WTC11 (cell line): ENCODE measurements around the gene TMEM214. TPM values are rescaled to one million over a fixed set of nuclear protein-coding genes. Genes with fewer than 3 reads are reported as not detected.

Source experiments
- ATAC-seq: fragments of 200-7000 bp; cut with Tn5 transposase; 2 replicates; pipeline ENCODE4 v1.10.0; 2021; ENCODE audit warnings: mild to moderate bottlenecking, moderate library complexity
- CTCF ChIA-PET: fragments of 300-600 bp; sonication (Branson Sonifier 250); formaldehyde crosslinking; loops from one replicate; lab custom pipeline; 2021; ENCODE audit warnings: antibody characterized with exemption; lab: Charles Lee
- POLR2A ChIA-PET: fragments of 350-600 bp; sonication (Branson Sonifier 250); formaldehyde crosslinking; loops from one replicate; lab custom pipeline; 2021; ENCODE audit warnings: antibody characterized with exemption; lab: Charles Lee
- DNase-seq: peaks from one replicate; pipeline ENCODE4 v3.0.0; 2021; ENCODE audit warnings: low spot score
- H3K27ac Mint-ChIP-seq: 2 replicates; pipeline ENCODE4 v1.8.0; 2021; ENCODE audit warnings: mixed read lengths
- H3K27me3 Mint-ChIP-seq: 2 replicates; pipeline ENCODE4 v1.8.0; 2021; ENCODE audit warnings: low read depth, mild to moderate bottlenecking, moderate library complexity, mixed read lengths
- H3K36me3 Mint-ChIP-seq: 2 replicates; pipeline ENCODE4 v1.8.0; 2021; ENCODE audit warnings: mixed read lengths
- H3K4me1 Mint-ChIP-seq: 2 replicates; pipeline ENCODE4 v1.8.0; 2022; ENCODE audit warnings: mixed read lengths
- H3K4me3 Mint-ChIP-seq: 2 replicates; pipeline ENCODE4 v1.8.0; 2021; ENCODE audit warnings: mild to moderate bottlenecking, moderate library complexity, mixed read lengths
- H3K9me3 Mint-ChIP-seq: 2 replicates; pipeline ENCODE4 v1.8.0; 2021; ENCODE audit warnings: mixed read lengths
- CDX4 ChIP-seq: fragments of 250-450 bp; sonication (Bioruptor Pico); IDR thresholded peaks from 2 replicates; pipeline ENCODE4 v1.9.0; 2021; ENCODE audit warnings: moderate library complexity, mild to moderate bottlenecking, inconsistent platforms, borderline replicate concordance
- CREM ChIP-seq: sonication (generic); formaldehyde crosslinking; IDR thresholded peaks from 2 replicates; pipeline ENCODE4 v1.8.1; 2022; ENCODE audit warnings: mild to moderate bottlenecking, missing genetic modification reagents, moderate library complexity
- FOXJ3 ChIP-seq: sonication (generic); formaldehyde crosslinking; IDR thresholded peaks from 2 replicates; pipeline ENCODE4 v1.9.0; 2021; ENCODE audit warnings: missing genetic modification reagents, mild to moderate bottlenecking, borderline replicate concordance
- IRF2 ChIP-seq: sonication (generic); formaldehyde crosslinking; IDR thresholded peaks from 2 replicates; pipeline ENCODE4 v1.8.0; 2022; ENCODE audit warnings: low read depth, missing genetic modification reagents, borderline replicate concordance
- MAX ChIP-seq: sonication (generic); formaldehyde crosslinking; IDR thresholded peaks from 2 replicates; pipeline ENCODE4 v1.8.0; 2022; ENCODE audit warnings: mild to moderate bottlenecking, missing genetic modification reagents
- MLX ChIP-seq: sonication (generic); formaldehyde crosslinking; IDR thresholded peaks from 2 replicates; pipeline ENCODE4 v1.8.1; 2023; ENCODE audit warnings: mild to moderate bottlenecking, missing genetic modification reagents, moderate library complexity
- MYBL2 ChIP-seq: sonication (generic); formaldehyde crosslinking; IDR thresholded peaks from 2 replicates; pipeline ENCODE4 v1.8.1; 2023; ENCODE audit warnings: mild to moderate bottlenecking, moderate library complexity, missing genetic modification reagents
- NFYB ChIP-seq: sonication (generic); formaldehyde crosslinking; conservative IDR thresholded peaks from 2 replicates; pipeline ENCODE4 v1.8.0; 2022; ENCODE audit warnings: low read depth, missing genetic modification reagents
- NR2C2 ChIP-seq: sonication (generic); formaldehyde crosslinking; IDR thresholded peaks from 2 replicates; pipeline ENCODE4 v1.8.0; 2022; ENCODE audit warnings: mild to moderate bottlenecking, missing genetic modification reagents
- SP1 ChIP-seq: sonication (generic); formaldehyde crosslinking; conservative IDR thresholded peaks from 2 replicates; pipeline ENCODE4 v1.8.1; 2022; ENCODE audit warnings: missing genetic modification reagents
- TEAD4 ChIP-seq: sonication (generic); formaldehyde crosslinking; IDR thresholded peaks from 2 replicates; pipeline ENCODE4 v1.8.0; 2022; ENCODE audit warnings: mild to moderate bottlenecking, missing genetic modification reagents
- USF2 ChIP-seq: sonication (generic); formaldehyde crosslinking; IDR thresholded peaks from 2 replicates; pipeline ENCODE4 v1.8.1; 2023; ENCODE audit warnings: mild to moderate bottlenecking, missing genetic modification reagents, moderate library complexity
- ZNF232 ChIP-seq: sonication (generic); formaldehyde crosslinking; IDR thresholded peaks from 2 replicates; pipeline ENCODE4 v1.8.0; 2022; ENCODE audit warnings: mild to moderate bottlenecking, missing genetic modification reagents
- ZNF671 ChIP-seq: fragments of 250-450 bp; sonication (Bioruptor Pico); IDR thresholded peaks from 2 replicates; pipeline ENCODE4 v1.8.0; 2021; ENCODE audit warnings: mild to moderate bottlenecking
- total RNA-seq: library from RNA; stranded (reverse); gene quantifications from 3 replicates; pipeline ENCODE4 v1.2.3, GENCODE V29; 2021
- TF ChIP-seq, protein P1 (sequence below): sonication (generic); formaldehyde crosslinking; IDR thresholded peaks from 2 replicates; pipeline ENCODE4 v1.8.0; 2022; ENCODE audit warnings: mild to moderate bottlenecking, missing genetic modification reagents
- TF ChIP-seq, protein P2 (sequence below): sonication (generic); formaldehyde crosslinking; IDR thresholded peaks from 2 replicates; pipeline ENCODE4 v1.8.0; 2023; ENCODE audit warnings: mild to moderate bottlenecking, missing genetic modification reagents
- TF ChIP-seq, protein P3 (sequence below): sonication (generic); formaldehyde crosslinking; IDR thresholded peaks from 2 replicates; pipeline ENCODE4 v1.8.1; 2022; ENCODE audit warnings: low read depth, mild to moderate bottlenecking, moderate library complexity, missing genetic modification reagents, borderline replicate concordance
- TF ChIP-seq, protein P4 (sequence below): sonication (generic); formaldehyde crosslinking; IDR thresholded peaks from 2 replicates; pipeline ENCODE4 v1.8.1; 2023; ENCODE audit warnings: mild to moderate bottlenecking, missing genetic modification reagents
- TF ChIP-seq, protein P5 (sequence below): sonication (generic); formaldehyde crosslinking; IDR thresholded peaks from 2 replicates; pipeline ENCODE4 v1.8.0; 2022; ENCODE audit warnings: mild to moderate bottlenecking, missing genetic modification reagents

The TMEM214 gene
- total RNA-seq, 1 experiment from 2014 or later: 57.1 TPM

DNA sequence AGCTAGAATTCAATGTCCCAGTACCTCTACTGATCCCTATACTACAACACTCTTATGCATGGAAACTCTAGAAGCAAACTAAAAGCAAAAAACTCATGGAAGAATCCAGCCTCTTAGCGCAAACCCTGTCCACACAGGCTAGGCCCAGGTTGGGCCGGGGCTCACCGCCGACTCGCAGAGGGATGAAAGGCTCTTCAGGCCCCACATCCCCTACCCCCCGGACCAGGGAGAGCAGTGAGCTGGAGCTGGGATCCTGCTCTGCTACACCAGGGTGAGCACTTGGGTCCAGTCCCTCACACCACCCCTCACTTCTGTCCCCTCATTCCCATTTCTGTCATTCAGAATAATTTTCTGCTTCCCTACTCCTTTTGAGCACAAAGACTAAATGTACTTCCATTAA is 36.7 kb downstream of the TMEM214 start:
- Mint-ChIP-seq H3K27me3 (no peaks in the 10 kb centered on the region; the same call in 1 of the 2 replicates), H3K4me3 (no peak overlapping the region; the same call in none of the 2 replicates), H3K27ac (no peak overlapping the region; the same call in 1 of the 2 replicates), H3K4me1 (peaks cover 11% of the 10 kb centered on the region), H3K9me3 (no peaks in the 10 kb centered on the region), H3K36me3 (peaks cover 36% of the 10 kb centered on the region)
- TF ChIP-seq USF2: no peak
- ATAC-seq: no peak
- POLR2A ChIA-PET: interaction anchor here (1.5 kb wide), 1 partner anchor 18 kb away, joined by 3 read pairs; the partner anchor contains the start of gene AGBL5
- CTCF ChIA-PET: no interaction called here
- DNase-seq: no peak

DNA sequence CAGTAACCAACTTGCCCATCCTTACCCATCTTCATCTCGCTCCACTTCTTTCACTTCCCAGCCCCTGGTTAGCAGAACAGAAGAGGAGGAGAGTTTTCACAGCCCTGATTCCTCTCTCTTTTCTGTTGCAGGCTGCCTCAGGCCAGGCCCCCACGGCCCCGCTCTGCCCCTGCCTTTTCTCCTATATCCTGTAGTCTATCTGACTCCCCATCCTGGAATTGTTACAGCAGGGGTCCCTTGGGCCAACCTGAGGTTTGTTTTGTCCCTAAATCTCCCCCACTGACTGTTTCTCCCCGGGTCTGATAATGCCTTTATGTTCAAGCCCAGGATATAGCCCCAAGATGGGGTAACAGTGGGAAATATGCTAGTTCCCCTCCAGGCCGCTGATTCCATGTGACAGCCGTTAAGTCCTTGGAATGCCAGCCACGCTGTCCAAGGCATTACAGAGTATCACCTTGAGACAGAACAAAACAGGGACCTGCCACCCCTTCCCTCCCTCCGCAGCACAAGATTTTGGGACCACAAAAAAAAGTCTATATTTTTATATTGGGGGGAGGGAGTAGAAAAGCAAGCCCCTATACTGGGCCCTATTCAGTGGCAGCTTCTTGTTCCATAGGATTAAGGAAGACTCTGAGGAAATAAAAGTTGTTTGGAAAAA is 37.3 kb downstream of the TMEM214 start:
- no peaks in the 10 kb centered on the region for H3K9me3 Mint-ChIP-seq
- H3K36me3 Mint-ChIP-seq: peaks cover 36% of the 10 kb centered on the region
- H3K27me3 Mint-ChIP-seq: no peaks in the 10 kb centered on the region; the same call in 1 of the 2 replicates
- no peak overlapping the region for H3K27ac Mint-ChIP-seq
- TF ChIP-seq NFYB: no peak
- TF ChIP-seq MLX (CRISPR knock-in tag): no peak
- TF ChIP-seq, protein P1, sequence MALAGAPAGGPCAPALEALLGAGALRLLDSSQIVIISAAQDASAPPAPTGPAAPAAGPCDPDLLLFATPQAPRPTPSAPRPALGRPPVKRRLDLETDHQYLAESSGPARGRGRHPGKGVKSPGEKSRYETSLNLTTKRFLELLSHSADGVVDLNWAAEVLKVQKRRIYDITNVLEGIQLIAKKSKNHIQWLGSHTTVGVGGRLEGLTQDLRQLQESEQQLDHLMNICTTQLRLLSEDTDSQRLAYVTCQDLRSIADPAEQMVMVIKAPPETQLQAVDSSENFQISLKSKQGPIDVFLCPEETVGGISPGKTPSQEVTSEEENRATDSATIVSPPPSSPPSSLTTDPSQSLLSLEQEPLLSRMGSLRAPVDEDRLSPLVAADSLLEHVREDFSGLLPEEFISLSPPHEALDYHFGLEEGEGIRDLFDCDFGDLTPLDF: no peak
- TF ChIP-seq MYBL2 (CRISPR knock-in tag): no peak
- no peak for TF ChIP-seq FOXJ3 (CRISPR knock-in tag)
- no peak for TF ChIP-seq CDX4 (CRISPR knock-in tag)
- TF ChIP-seq, protein P2, sequence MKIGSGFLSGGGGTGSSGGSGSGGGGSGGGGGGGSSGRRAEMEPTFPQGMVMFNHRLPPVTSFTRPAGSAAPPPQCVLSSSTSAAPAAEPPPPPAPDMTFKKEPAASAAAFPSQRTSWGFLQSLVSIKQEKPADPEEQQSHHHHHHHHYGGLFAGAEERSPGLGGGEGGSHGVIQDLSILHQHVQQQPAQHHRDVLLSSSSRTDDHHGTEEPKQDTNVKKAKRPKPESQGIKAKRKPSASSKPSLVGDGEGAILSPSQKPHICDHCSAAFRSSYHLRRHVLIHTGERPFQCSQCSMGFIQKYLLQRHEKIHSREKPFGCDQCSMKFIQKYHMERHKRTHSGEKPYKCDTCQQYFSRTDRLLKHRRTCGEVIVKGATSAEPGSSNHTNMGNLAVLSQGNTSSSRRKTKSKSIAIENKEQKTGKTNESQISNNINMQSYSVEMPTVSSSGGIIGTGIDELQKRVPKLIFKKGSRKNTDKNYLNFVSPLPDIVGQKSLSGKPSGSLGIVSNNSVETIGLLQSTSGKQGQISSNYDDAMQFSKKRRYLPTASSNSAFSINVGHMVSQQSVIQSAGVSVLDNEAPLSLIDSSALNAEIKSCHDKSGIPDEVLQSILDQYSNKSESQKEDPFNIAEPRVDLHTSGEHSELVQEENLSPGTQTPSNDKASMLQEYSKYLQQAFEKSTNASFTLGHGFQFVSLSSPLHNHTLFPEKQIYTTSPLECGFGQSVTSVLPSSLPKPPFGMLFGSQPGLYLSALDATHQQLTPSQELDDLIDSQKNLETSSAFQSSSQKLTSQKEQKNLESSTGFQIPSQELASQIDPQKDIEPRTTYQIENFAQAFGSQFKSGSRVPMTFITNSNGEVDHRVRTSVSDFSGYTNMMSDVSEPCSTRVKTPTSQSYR (CRISPR knock-in tag): no peak
- ChIA-PET CTCF (interaction anchor here (3.4 kb wide), 1 partner anchor 19 kb away, joined by 17 read pairs; the partner anchor contains the start of gene AGBL5), POLR2A (no interaction called here)
- H3K4me3 Mint-ChIP-seq: peak overlapping the region; percentile 98
- ATAC-seq (no peak), DNase-seq (no peak)
- peaks cover 11% of the 10 kb centered on the region for H3K4me1 Mint-ChIP-seq

DNA sequence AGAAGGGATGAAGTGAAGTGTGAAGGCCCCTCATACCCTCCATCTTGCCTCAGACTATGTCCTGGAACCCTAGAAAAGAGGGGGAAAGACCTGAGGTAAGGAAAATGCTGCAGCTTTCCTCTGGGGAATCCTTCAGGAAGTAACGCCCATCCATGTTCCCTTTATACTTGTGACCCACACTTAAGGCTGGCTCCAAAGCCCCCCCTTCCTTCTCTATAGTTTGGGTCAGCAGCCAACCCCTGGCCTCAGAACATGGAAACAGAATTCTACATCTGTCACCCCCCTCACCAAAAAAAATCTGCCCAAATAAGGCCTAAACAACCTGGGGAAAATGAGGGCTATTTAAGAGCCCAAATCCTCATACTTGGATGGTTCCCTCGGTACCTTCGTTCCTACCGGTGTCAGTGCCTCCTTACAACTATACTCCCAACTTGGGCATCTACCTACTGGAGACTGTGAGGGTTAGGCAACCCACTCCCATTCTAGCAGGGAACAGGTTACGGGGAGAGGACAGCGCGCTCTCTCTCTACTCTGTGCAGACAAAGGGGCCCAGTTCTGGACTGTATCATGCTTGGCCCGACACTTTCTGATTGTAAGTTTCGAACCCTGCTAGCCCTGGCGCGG is 38.0 kb downstream of the TMEM214 start:
- Mint-ChIP-seq H3K4me1 (peaks cover 11% of the 10 kb centered on the region), H3K27ac (peak overlapping the region; percentile 90), H3K9me3 (no peaks in the 10 kb centered on the region), H3K27me3 (no peaks in the 10 kb centered on the region; the same call in 1 of the 2 replicates), H3K36me3 (peaks cover 32% of the 10 kb centered on the region), H3K4me3 (peak overlapping the region; percentile 98)
- POLR2A ChIA-PET: interaction anchor here (0.6 to 3.2 kb wide), 13 partner anchors 8 to 165 kb away, joined by 3 to 27 read pairs (median 4); partner anchors contain the start of genes AGBL5, KHK, SLC5A6 and TMEM214
- ATAC-seq (no peak), DNase-seq (no peak)
- CTCF ChIA-PET: interaction anchor here (0.9 to 4.5 kb wide), 14 partner anchors 10 to 225 kb away, joined by 3 to 50 read pairs (median 7); partner anchors contain the start of genes AGBL5, KHK and PREB
- no peak for TF ChIP-seq ZNF671 (CRISPR knock-in tag)
- no peak for TF ChIP-seq TEAD4 (CRISPR knock-in tag)
- TF ChIP-seq, protein P3, sequence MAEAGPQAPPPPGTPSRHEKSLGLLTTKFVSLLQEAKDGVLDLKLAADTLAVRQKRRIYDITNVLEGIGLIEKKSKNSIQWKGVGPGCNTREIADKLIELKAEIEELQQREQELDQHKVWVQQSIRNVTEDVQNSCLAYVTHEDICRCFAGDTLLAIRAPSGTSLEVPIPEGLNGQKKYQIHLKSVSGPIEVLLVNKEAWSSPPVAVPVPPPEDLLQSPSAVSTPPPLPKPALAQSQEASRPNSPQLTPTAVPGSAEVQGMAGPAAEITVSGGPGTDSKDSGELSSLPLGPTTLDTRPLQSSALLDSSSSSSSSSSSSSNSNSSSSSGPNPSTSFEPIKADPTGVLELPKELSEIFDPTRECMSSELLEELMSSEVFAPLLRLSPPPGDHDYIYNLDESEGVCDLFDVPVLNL (CRISPR knock-in tag): no peak
- no peak for TF ChIP-seq IRF2 (CRISPR knock-in tag)
- TF ChIP-seq, protein P4, sequence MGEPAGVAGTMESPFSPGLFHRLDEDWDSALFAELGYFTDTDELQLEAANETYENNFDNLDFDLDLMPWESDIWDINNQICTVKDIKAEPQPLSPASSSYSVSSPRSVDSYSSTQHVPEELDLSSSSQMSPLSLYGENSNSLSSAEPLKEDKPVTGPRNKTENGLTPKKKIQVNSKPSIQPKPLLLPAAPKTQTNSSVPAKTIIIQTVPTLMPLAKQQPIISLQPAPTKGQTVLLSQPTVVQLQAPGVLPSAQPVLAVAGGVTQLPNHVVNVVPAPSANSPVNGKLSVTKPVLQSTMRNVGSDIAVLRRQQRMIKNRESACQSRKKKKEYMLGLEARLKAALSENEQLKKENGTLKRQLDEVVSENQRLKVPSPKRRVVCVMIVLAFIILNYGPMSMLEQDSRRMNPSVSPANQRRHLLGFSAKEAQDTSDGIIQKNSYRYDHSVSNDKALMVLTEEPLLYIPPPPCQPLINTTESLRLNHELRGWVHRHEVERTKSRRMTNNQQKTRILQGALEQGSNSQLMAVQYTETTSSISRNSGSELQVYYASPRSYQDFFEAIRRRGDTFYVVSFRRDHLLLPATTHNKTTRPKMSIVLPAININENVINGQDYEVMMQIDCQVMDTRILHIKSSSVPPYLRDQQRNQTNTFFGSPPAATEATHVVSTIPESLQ (CRISPR knock-in tag): no peak
- TF ChIP-seq SP1: no peak
- no peak for TF ChIP-seq NR2C2 (CRISPR knock-in tag)
- no peak for TF ChIP-seq MAX (CRISPR knock-in tag)
- no peak for TF ChIP-seq CREM (CRISPR knock-in tag)
- TF ChIP-seq ZNF232 (CRISPR knock-in tag): no peak
- TF ChIP-seq, protein P5, sequence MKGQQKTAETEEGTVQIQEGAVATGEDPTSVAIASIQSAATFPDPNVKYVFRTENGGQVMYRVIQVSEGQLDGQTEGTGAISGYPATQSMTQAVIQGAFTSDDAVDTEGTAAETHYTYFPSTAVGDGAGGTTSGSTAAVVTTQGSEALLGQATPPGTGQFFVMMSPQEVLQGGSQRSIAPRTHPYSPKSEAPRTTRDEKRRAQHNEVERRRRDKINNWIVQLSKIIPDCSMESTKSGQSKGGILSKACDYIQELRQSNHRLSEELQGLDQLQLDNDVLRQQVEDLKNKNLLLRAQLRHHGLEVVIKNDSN (CRISPR knock-in tag): no peak; the same call in 1 of the 2 replicates
